Fibroblast of the aortic adventitia (primary cell): ENCODE data around the gene WNT3A. TPM values are rescaled to one million over a fixed set of nuclear protein-coding genes. Genes with fewer than 3 reads are reported as not detected.

Experiments used
- DNase-seq: peaks from one replicate; pipeline ENCODE4 v3.0.0-alpha.2; 2010; ENCODE audit warnings: low read depth
- H3K4me3 ChIP-seq: 2 replicates; pipeline ENCODE4 v1.5.1; 2011; ENCODE audit warnings: low read depth, mild to moderate bottlenecking, control low read depth, low read length, moderate library complexity
- total RNA-seq: library from RNA; depleted of rRNA; stranded (reverse); fragments of >200 nt; gene quantifications from 2 replicates; pipeline ENCODE4 v1.2.3, GENCODE V29; 2012; ENCODE audit warnings: low replicate concordance
- TF ChIP-seq, protein P1 (sequence below): IDR thresholded peaks from 2 replicates; pipeline ENCODE4 v1.5.1; 2011; ENCODE audit warnings: mild to moderate bottlenecking, low read length, control low read depth, inconsistent platforms; ENCODE audit not compliant: insufficient read depth

Gene WNT3A
- total RNA-seq, 1 donor: not detected

- no peak overlapping the region for H3K4me3 ChIP-seq
- DNase-seq: no peak
- TF ChIP-seq, protein P1, sequence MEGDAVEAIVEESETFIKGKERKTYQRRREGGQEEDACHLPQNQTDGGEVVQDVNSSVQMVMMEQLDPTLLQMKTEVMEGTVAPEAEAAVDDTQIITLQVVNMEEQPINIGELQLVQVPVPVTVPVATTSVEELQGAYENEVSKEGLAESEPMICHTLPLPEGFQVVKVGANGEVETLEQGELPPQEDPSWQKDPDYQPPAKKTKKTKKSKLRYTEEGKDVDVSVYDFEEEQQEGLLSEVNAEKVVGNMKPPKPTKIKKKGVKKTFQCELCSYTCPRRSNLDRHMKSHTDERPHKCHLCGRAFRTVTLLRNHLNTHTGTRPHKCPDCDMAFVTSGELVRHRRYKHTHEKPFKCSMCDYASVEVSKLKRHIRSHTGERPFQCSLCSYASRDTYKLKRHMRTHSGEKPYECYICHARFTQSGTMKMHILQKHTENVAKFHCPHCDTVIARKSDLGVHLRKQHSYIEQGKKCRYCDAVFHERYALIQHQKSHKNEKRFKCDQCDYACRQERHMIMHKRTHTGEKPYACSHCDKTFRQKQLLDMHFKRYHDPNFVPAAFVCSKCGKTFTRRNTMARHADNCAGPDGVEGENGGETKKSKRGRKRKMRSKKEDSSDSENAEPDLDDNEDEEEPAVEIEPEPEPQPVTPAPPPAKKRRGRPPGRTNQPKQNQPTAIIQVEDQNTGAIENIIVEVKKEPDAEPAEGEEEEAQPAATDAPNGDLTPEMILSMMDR: no peak
Measured at GRCh38 chr1:228093050-228093906, 86.5 kb downstream of the WNT3A start.

DNA sequence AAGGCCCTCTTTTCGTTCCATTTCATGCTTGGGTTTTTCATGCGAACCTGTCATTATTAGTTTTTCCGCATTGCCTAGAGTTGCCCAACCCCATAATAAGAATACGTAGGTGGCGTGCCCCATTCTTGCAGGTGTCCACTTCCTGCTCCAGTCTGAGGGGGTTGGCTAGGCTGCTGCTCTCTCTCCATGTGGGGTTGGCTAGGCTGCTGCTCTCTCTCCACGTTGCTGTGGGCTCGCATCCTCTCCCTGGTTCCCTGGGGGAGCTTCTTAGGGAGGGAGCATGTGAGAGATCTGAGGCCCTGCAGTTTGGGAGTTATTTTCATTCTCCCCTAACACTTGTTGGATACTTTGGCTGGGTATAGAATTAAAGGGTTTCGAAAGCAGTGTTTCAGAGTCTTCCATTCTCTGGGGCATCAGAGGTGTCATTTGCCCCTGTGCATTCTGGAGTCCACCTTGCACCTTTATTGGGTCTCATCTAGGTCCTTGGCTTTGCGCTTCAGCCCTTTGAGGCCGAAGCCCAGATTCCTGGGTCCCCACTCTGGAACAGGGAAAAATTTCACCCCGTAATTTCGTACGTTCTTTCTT is 87.7 kb downstream of the WNT3A start:
- no peak overlapping the region for H3K4me3 ChIP-seq
- no peak for DNase-seq
- TF ChIP-seq, protein P1: no peak

GRCh38 chr1:228095161-228095560 is 88.4 kb downstream of the WNT3A start:
- no peak overlapping the region for H3K4me3 ChIP-seq
- TF ChIP-seq, protein P1: no peak
- no peak for DNase-seq

- TF ChIP-seq, protein P1: no peak
- DNase-seq: no peak
- H3K4me3 ChIP-seq: no peak overlapping the region
Measured at GRCh38 chr1:228095938-228096337, 89.1 kb downstream of the WNT3A start.

DNA sequence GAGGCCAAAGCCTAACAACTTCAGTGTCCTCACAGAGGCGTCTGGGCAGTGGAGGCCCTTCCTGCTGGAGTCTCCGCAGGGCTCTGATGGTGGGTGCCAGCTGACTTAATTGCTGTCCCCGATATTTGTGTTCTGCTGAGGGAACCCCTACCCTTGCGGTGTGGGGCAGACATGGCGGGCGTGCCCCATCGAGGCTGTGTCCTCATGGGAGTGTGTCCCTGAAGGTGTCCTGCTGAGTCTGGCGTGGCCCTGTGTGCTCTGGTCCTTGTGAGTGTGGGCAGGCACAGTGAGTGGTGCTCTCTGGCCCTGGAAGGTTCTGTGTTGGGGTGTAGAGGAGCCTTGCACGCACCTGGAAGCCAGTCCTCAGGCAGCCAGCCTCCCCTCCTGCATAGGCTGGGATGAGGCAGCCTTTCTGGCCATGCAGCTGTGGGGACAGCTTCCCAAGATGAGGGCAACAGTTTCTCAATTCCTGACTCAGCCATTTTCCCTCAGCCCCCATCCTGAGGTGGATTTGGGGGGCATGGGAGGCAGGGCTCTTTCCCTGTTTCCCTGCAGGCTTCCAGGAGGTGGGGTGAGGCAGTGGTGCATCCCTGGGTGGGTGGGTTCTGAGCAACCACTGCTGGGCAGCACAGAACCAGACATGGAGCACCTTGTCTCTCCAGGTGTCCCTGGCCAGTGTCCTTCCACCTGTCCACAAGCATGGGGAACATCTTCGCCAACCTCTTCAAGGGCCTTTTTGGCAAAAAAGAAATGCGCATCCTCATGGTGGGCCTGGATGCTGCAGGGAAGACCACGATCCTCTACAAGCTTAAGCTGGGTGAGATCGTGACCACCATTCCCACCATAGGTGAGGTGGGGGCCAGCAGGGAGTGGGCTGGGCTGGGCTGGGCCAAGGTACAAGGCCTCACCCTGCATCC is 89.9 kb downstream of the WNT3A start:
- H3K4me3 ChIP-seq: no peak overlapping the region
- TF ChIP-seq, protein P1: no peak
- DNase-seq: no peak

- TF ChIP-seq, protein P1: no peak
- H3K4me3 ChIP-seq: no peak overlapping the region
- no peak for DNase-seq
Measured at GRCh38 chr1:228097333-228098081, 90.7 kb downstream of the WNT3A start.
